Bronchial epithelial cell (primary cell): ENCODE results near the gene PPM1G. TPM values are rescaled to one million over a fixed set of nuclear protein-coding genes. Genes with fewer than 3 reads are reported as not detected.

Experiments used
- DNase-seq: peaks from one replicate; pipeline ENCODE4 v3.0.0-alpha.2; 2010; ENCODE audit warnings: low read depth
- FAIRE-seq: peaks from 2 replicates; lab custom pipeline; 2011; peaks lifted over from hg19 to GRCh38; lab: Jason Lieb, UNC
- H3K27me3 ChIP-seq: 2 replicates; pipeline ENCODE4 v1.5.1; 2011; ENCODE audit warnings: low read length; ENCODE audit not compliant: control insufficient read depth, insufficient read depth
- H3K36me3 ChIP-seq: 2 replicates; pipeline ENCODE4 v1.5.1; 2011; ENCODE audit warnings: low read length; ENCODE audit not compliant: control insufficient read depth, insufficient read depth
- H3K4me3 ChIP-seq: 2 replicates; pipeline ENCODE4 v1.5.1; 2011; ENCODE audit warnings: mild to moderate bottlenecking, low read depth, low read length, control low read depth
- CTCF ChIP-seq: IDR thresholded peaks from 2 replicates; pipeline ENCODE4 v1.5.1; 2011; ENCODE audit warnings: mild to moderate bottlenecking, moderate library complexity, low read length, control low read depth, inconsistent platforms; ENCODE audit not compliant: insufficient read depth, severe bottlenecking
- total RNA-seq: library from RNA; depleted of rRNA; stranded (reverse); fragments of >200 nt; gene quantifications from 2 replicates; pipeline ENCODE4 v1.2.1, GENCODE V29; 2014

The PPM1G gene
- total RNA-seq, 1 donor from 2014 or later: 143 TPM

GRCh38 chr2:27378809-27379290 lies 30.5 kb downstream of the PPM1G start:
- Histone ChIP-seq H3K27me3 (no peaks in the 10 kb centered on the region), H3K4me3 (no peak overlapping the region), H3K36me3 (peaks cover 30% of the 10 kb centered on the region)
- no peak for TF ChIP-seq CTCF
- DNase-seq (no peak), FAIRE-seq (no peak)

DNA sequence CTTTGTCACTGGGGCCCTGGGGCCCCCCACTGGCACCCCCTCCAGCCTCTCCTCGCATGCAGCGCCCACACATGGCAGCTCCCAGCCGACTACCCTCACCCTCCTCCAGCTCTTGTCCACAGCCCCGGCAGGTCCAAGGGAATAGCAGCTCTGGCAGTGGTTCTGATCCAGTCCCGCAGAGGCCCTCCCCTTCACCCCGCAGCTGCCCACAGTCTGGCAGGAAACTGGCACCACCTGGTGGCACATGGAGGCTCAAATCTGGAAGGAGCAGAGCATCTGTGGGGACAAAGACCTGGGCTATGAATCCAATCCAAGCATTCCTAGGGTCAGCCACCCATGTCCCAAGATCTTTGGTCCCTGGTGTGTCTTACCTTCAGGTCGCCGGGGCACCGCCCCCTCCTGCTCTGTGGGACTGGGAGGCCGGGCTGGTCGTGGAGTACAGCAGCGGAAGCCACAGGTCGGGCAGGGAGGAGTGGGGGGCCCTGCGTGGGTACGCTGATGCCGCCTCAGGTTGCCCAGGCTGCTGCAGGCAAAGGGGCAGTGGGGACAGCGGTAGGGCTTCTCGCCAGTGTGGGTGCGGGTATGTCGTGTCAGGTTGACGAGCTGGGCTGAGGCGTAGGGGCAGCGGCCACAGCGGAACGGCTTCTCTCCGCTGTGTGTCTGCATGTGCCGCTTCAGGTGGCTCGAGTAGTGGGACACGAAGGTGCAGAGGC lies 31.1 kb downstream of the PPM1G start:
- no peak for FAIRE-seq
- Histone ChIP-seq H3K36me3 (peaks cover 28% of the 10 kb centered on the region), H3K4me3 (no peak overlapping the region), H3K27me3 (no peaks in the 10 kb centered on the region)
- TF ChIP-seq CTCF: peak; percentile 36
- DNase-seq: no peak

- no peak for DNase-seq
- no peak overlapping the region for H3K4me3 ChIP-seq
- no peak for FAIRE-seq
- no peak for TF ChIP-seq CTCF
- peaks cover 31% of the 10 kb centered on the region for H3K36me3 ChIP-seq
- H3K27me3 ChIP-seq: no peaks in the 10 kb centered on the region
These were observed 31.7 kb downstream of the PPM1G start for GRCh38 chr2:27377618-27378095.

GRCh38 chr2:27376866-27377617 lies 32.3 kb downstream of the PPM1G start:
- no peak for TF ChIP-seq CTCF
- FAIRE-seq: no peak
- H3K27me3 ChIP-seq: no peaks in the 10 kb centered on the region
- DNase-seq: no peak
- no peak overlapping the region for H3K4me3 ChIP-seq
- peaks cover 31% of the 10 kb centered on the region for H3K36me3 ChIP-seq

DNA sequence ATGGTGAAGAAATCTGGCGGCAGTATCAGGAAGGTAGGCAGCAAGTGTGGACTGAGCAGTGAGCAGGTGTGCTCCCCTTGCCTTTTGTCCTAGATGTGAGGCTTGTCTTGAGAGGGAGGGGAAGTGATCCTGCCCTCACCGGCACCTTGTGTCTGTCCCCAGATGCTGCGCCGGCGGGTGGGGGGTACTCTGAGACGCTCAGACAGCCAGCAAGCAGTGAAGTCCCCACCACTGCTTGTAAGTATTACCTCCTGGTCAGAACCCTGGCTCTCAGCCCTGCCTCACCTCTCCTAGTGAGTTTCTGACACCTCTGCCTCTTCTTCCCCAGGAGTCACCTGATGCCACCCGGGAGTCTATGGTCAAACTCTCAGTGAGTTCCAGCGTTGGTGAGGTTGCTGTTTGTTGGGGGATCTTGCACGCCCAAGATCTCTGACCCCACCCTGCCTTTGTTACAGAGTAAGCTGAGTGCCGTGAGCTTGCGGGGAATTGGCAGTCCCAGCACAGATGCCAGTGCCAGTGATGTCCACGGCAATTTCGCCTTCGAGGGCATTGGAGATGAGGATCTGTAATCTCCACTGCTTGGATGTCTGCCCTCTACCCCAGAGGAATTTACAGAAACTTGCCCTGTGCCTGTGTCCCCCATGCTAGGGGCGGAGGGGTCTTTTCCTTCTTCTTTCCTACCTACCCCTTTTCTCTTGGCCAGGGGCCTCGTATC lies 33.1 kb downstream of the PPM1G start:
- Histone ChIP-seq H3K36me3 (peaks cover 27% of the 10 kb centered on the region), H3K4me3 (no peak overlapping the region), H3K27me3 (no peaks in the 10 kb centered on the region)
- DNase-seq: no peak
- FAIRE-seq: no peak
- TF ChIP-seq CTCF: no peak
